KOPT-K1 (cell line): Measurements from ENCODE around the gene YDJC.
"Not testable (repeated sequence)": the region's sequence is repeated elsewhere in the genome, so short reads cannot be mapped to it uniquely, and the experiment has no call there.

Experiments
- H3K27ac ChIP-seq: fragments of 200-600 bp; sonication (generic); 2 replicates; pipeline ENCODE4 v1.5.1; 2016; ENCODE audit warnings: antibody characterized with exemption, mild to moderate bottlenecking, low read depth, low read length; ENCODE audit not compliant: poor library complexity, severe bottlenecking
- H3K36me3 ChIP-seq: fragments of 200-600 bp; sonication (generic); 2 replicates; pipeline ENCODE4 v1.5.1; 2017; ENCODE audit warnings: antibody characterized with exemption, mild to moderate bottlenecking, low read length, moderate library complexity; ENCODE audit not compliant: insufficient read depth
- H3K9me3 ChIP-seq: fragments of 200-600 bp; sonication (generic); 2 replicates; pipeline ENCODE4 v1.5.1; 2017; ENCODE audit warnings: antibody characterized with exemption, low read length, mild to moderate bottlenecking; ENCODE audit not compliant: insufficient read depth, poor library complexity, severe bottlenecking

The YDJC gene

GRCh38 chr22:21629255-21630149 lies at the start of gene YDJC:
Gene YDJC, minus strand, starts transcription at chr22:21630022. Its CDS starts 8 bp downstream, at chr22:21630014.
- Histone ChIP-seq H3K9me3 (no peaks in the 10 kb centered on the region), H3K36me3 (peaks cover 38% of the 10 kb centered on the region), H3K27ac (peak within 1 kb of the TSS; percentile 96)

GRCh38 chr22:21679383-21679782 lies 49.6 kb upstream of the YDJC start:
- Histone ChIP-seq H3K27ac (no peak overlapping the region), H3K9me3 (no peaks in the 10 kb centered on the region), H3K36me3 (peaks cover 54% of the 10 kb centered on the region)

- peaks cover 59% of the 10 kb centered on the region for H3K36me3 ChIP-seq
- H3K27ac ChIP-seq, H3K9me3 ChIP-seq: not testable (repeated sequence)
Measured at GRCh38 chr22:21678842-21679241, 49.0 kb upstream of the YDJC start.

- peaks cover 61% of the 10 kb centered on the region for H3K36me3 ChIP-seq
- H3K27ac ChIP-seq, result no peak overlapping the region
Measured at GRCh38 chr22:21677606-21678443, 48.0 kb upstream of the YDJC start.

GRCh38 chr22:21674638-21675245 lies 44.9 kb upstream of the YDJC start:
- Histone ChIP-seq H3K9me3 (no peaks in the 10 kb centered on the region), H3K27ac (no peak overlapping the region), H3K36me3 (peaks cover 70% of the 10 kb centered on the region)

More at GRCh38 chr22:21677606-21678443, 48.0 kb upstream of the YDJC start:
- H3K9me3 ChIP-seq, result no peaks in the 10 kb centered on the region

- Histone ChIP-seq H3K27ac (no peak overlapping the region), H3K36me3 (peaks cover 72% of the 10 kb centered on the region), H3K9me3 (no peaks in the 10 kb centered on the region)
Measured at GRCh38 chr22:21673534-21674321, 43.9 kb upstream of the YDJC start.

GRCh38 chr22:21672107-21672629 lies 42.3 kb upstream of the YDJC start:
- Histone ChIP-seq H3K27ac (no peak overlapping the region), H3K9me3 (no peaks in the 10 kb centered on the region), H3K36me3 (peaks cover 67% of the 10 kb centered on the region)

- Histone ChIP-seq H3K27ac (no peak overlapping the region), H3K36me3 (peaks cover 45% of the 10 kb centered on the region)
Measured at GRCh38 chr22:21669026-21669425, 39.2 kb upstream of the YDJC start.

GRCh38 chr22:21666786-21667185 lies 37.0 kb upstream of the YDJC start:
- H3K36me3 ChIP-seq, result peaks cover 23% of the 10 kb centered on the region
- no peak overlapping the region for H3K27ac ChIP-seq
- no peaks in the 10 kb centered on the region for H3K9me3 ChIP-seq

More at GRCh38 chr22:21669026-21669425, 39.2 kb upstream of the YDJC start:
- no peaks in the 10 kb centered on the region for H3K9me3 ChIP-seq

- H3K27ac ChIP-seq, result peak overlapping the region; percentile 74
Measured at GRCh38 chr22:21665047-21665851, 35.4 kb upstream of the YDJC start.

GRCh38 chr22:21663738-21664137 lies 33.9 kb upstream of the YDJC start:
- H3K9me3 ChIP-seq, result no peaks in the 10 kb centered on the region
- no peak overlapping the region for H3K27ac ChIP-seq

More at GRCh38 chr22:21665047-21665851, 35.4 kb upstream of the YDJC start:
- H3K36me3 ChIP-seq, result peaks cover 7% of the 10 kb centered on the region
- no peaks in the 10 kb centered on the region for H3K9me3 ChIP-seq

GRCh38 chr22:21661991-21662390 lies 32.2 kb upstream of the YDJC start:
- no peaks in the 10 kb centered on the region for H3K36me3 ChIP-seq
- H3K27ac ChIP-seq, result no peak overlapping the region
- no peaks in the 10 kb centered on the region for H3K9me3 ChIP-seq

More at GRCh38 chr22:21663738-21664137, 33.9 kb upstream of the YDJC start:
- no peaks in the 10 kb centered on the region for H3K36me3 ChIP-seq

GRCh38 chr22:21660904-21661303 lies 31.1 kb upstream of the YDJC start:
- no peaks in the 10 kb centered on the region for H3K36me3 ChIP-seq
- no peaks in the 10 kb centered on the region for H3K9me3 ChIP-seq
- no peak overlapping the region for H3K27ac ChIP-seq
